ENCODE results near the gene NDEL1.

Gene NDEL1

DNA sequence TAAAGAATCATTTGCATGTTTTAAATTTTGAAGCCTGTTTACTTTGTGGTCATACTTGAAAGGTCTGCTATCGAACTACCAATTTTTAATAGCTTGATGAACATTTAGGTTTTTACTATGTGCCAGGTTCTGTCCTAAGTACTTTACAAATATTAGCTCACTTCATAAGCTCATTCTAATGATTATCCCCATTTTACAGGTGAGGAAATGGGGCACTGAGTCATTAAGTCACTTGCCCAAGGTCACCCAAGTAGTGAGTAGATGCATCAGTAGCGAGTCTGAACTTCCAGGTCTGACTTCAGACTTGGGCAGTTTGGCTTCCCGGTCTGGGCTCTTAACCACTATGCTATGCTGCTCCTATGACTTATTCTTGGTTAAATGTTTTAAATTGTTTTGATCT, 4.0 kb downstream of the NDEL1 start:
- Histone ChIP-seq H3K4me3 (ENCODE audit: low read depth, low read length, poor library complexity, severe bottlenecking) (no peak overlapping the region), H3K27ac (ENCODE audit: low read depth, low read length, poor library complexity, severe bottlenecking) (no peak overlapping the region), H3K27me3 (ENCODE audit: insufficient read depth, low read length) (no peaks in the 10 kb centered on the region), H4K20me1 (ENCODE audit: insufficient read depth, low read length) (0 out of 2 replicates have a peak, but pooled peaks cover 2% of the 10 kb centered on the region), H3K9ac (ENCODE audit: low read length) (no peak overlapping the region), H3K9me2 (ENCODE audit: low read depth, low read length) (no peaks in the 10 kb centered on the region), H3K79me2 (ENCODE audit: insufficient read depth, low read length) (peaks cover 54% of the 10 kb centered on the region), H3K9me3 (ENCODE audit: low read length) (no peaks in the 10 kb centered on the region), H3K4me1 (ENCODE audit: insufficient read depth, low read length, severe bottlenecking) (peaks cover 26% of the 10 kb centered on the region), H3K4me2 (ENCODE audit: low read length) (no peak overlapping the region), H2AFZ (ENCODE audit: low read length) (no peak overlapping the region), H3F3A (ENCODE audit: insufficient read depth, low read length) (no peaks in the 10 kb centered on the region), H3K36me3 (ENCODE audit: insufficient read depth, low read length) (peaks cover 17% of the 10 kb centered on the region)
- TF ChIP-seq CTCF (IDR thresholded peaks at IDR 0.05; ENCODE audit: low read length) = no peak
- no peak for TF ChIP-seq EZH2 (IDR thresholded peaks at IDR 0.05; ENCODE audit: borderline replicate concordance, low read length)

- peaks cover 19% of the 10 kb centered on the region for H3K4me1 ChIP-seq (ENCODE audit: insufficient read depth, low read length, severe bottlenecking)
- H3K27me3 ChIP-seq (ENCODE audit: insufficient read depth, low read length) = no peaks in the 10 kb centered on the region
- no peaks in the 10 kb centered on the region for H3K9me2 ChIP-seq (ENCODE audit: low read depth, low read length)
- H3K4me3 ChIP-seq (ENCODE audit: low read depth, low read length, poor library complexity, severe bottlenecking) = no peak overlapping the region
- peaks cover 35% of the 10 kb centered on the region for H3K36me3 ChIP-seq (ENCODE audit: insufficient read depth, low read length)
- H3K79me2 ChIP-seq (ENCODE audit: insufficient read depth, low read length) = peaks cover 48% of the 10 kb centered on the region
- H3K9ac ChIP-seq (ENCODE audit: low read length) = no peak overlapping the region
- H3K4me2 ChIP-seq (ENCODE audit: low read length) = no peak overlapping the region
- no peaks in the 10 kb centered on the region for H3F3A ChIP-seq (ENCODE audit: insufficient read depth, low read length)
- no peaks in the 10 kb centered on the region for H3K9me3 ChIP-seq (ENCODE audit: low read length)
- no peak overlapping the region for H3K27ac ChIP-seq (ENCODE audit: low read depth, low read length, poor library complexity, severe bottlenecking)
- TF ChIP-seq EZH2 (IDR thresholded peaks at IDR 0.05; ENCODE audit: borderline replicate concordance, low read length) (no peak), CTCF (IDR thresholded peaks at IDR 0.05; ENCODE audit: low read length) (no peak)
- H4K20me1 ChIP-seq (ENCODE audit: insufficient read depth, low read length) = 0 out of 2 replicates have a peak, but pooled peaks cover 2% of the 10 kb centered on the region
- H2AFZ ChIP-seq (ENCODE audit: low read length) = no peak overlapping the region
These were observed 6.0 kb downstream of the NDEL1 start for GRCh38 chr17:8441690-8442089.

DNA sequence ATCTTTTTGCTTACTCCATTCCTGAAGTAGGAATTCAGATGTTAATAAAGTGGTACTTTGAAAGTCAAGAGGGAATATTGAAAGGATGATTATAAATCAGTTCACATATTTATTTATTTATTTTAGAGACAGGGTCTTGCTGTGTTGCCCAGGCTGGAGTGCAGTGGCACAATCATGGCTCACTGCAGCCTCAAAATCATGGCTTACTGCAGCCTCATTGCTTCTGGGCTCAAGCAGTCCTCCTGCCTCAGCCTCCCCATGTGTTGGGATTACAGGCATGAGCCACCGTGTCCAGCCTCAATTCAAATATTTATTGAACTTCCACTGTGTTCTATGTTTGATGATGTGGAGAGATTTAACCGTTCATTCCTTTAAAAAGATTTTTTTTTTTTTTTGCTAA, 6.6 kb downstream of the NDEL1 start:
- Histone ChIP-seq H3K4me2 (ENCODE audit: low read length) (no peak overlapping the region), H3F3A (ENCODE audit: insufficient read depth, low read length) (no peaks in the 10 kb centered on the region), H3K36me3 (ENCODE audit: insufficient read depth, low read length) (peaks cover 40% of the 10 kb centered on the region), H4K20me1 (ENCODE audit: insufficient read depth, low read length) (0 out of 2 replicates have a peak, but pooled peaks cover 2% of the 10 kb centered on the region), H3K9me2 (ENCODE audit: low read depth, low read length) (no peaks in the 10 kb centered on the region), H3K4me3 (ENCODE audit: low read depth, low read length, poor library complexity, severe bottlenecking) (no peak overlapping the region), H3K27me3 (ENCODE audit: insufficient read depth, low read length) (no peaks in the 10 kb centered on the region), H3K4me1 (ENCODE audit: insufficient read depth, low read length, severe bottlenecking) (peaks cover 13% of the 10 kb centered on the region), H3K9me3 (ENCODE audit: low read length) (no peaks in the 10 kb centered on the region), H3K27ac (ENCODE audit: low read depth, low read length, poor library complexity, severe bottlenecking) (no peak overlapping the region), H3K79me2 (ENCODE audit: insufficient read depth, low read length) (peaks cover 42% of the 10 kb centered on the region), H2AFZ (ENCODE audit: low read length) (no peak overlapping the region), H3K9ac (ENCODE audit: low read length) (no peak overlapping the region)
- no peak for TF ChIP-seq EZH2 (IDR thresholded peaks at IDR 0.05; ENCODE audit: borderline replicate concordance, low read length)
- no peak for TF ChIP-seq CTCF (IDR thresholded peaks at IDR 0.05; ENCODE audit: low read length)
